ENCODE results near the gene OPCML.

DNA sequence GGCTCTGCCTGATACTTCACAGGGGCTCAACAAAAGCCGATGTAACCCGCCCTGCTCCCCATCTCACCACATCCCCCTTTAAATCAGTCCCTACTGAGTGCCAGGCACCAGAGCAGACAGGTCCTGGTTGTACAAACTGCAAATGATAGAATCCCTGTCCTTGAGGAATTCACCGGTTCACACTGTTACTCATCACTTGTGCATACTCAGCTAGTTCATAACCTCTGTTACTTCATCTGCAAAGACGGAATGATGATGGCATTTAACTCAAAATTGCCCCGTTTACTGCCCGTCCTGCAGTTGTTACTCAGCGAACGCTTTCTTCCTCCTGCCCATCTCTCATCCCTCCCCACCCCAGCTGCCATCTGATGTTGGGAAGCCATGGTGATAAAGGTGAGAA, 384.7 kb downstream of the OPCML start:
- TF ChIP-seq, protein P1, sequence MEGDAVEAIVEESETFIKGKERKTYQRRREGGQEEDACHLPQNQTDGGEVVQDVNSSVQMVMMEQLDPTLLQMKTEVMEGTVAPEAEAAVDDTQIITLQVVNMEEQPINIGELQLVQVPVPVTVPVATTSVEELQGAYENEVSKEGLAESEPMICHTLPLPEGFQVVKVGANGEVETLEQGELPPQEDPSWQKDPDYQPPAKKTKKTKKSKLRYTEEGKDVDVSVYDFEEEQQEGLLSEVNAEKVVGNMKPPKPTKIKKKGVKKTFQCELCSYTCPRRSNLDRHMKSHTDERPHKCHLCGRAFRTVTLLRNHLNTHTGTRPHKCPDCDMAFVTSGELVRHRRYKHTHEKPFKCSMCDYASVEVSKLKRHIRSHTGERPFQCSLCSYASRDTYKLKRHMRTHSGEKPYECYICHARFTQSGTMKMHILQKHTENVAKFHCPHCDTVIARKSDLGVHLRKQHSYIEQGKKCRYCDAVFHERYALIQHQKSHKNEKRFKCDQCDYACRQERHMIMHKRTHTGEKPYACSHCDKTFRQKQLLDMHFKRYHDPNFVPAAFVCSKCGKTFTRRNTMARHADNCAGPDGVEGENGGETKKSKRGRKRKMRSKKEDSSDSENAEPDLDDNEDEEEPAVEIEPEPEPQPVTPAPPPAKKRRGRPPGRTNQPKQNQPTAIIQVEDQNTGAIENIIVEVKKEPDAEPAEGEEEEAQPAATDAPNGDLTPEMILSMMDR (IDR thresholded peaks at IDR 0.05), result no peak
- TF ChIP-seq ZFX (IDR thresholded peaks at IDR 0.05; ENCODE audit: borderline replicate concordance), result no peak
